ENCODE data around the gene CAPN1. TPM values are rescaled to one million over a fixed set of nuclear protein-coding genes. Genes with fewer than 3 reads are reported as not detected.

The CAPN1 gene
- total and polyA plus RNA-seq, 2 of the 4 experiments (the other 2 are of a cell fraction), result 110 to 182 TPM

- no peak overlapping the region for H3K27ac ChIP-seq (ENCODE audit: insufficient read depth, low read length)
- no peak overlapping the region for H2BK15ac ChIP-seq (ENCODE audit: low read depth, low read length)
- no peaks in the 10 kb centered on the region for H3K9me3 ChIP-seq (ENCODE audit: control insufficient read depth, insufficient read depth, low read length)
- H2AK9ac ChIP-seq (replicated peaks; ENCODE audit: low read depth, low read length, poor library complexity), result no peak overlapping the region
- CTCF ChIA-PET, result no interaction called here
- POLR2A ChIA-PET (ENCODE audit: unreplicated experiment), result no interaction called here
- intact Hi-C loops (cut with micrococcal nuclease), result no loop called here
- H2BK120ac ChIP-seq (ENCODE audit: low read depth, low read length), result no peak overlapping the region
- H2AFZ ChIP-seq (replicated peaks; ENCODE audit: low read length, poor library complexity), result no peak overlapping the region
- H3K4me1 ChIP-seq (ENCODE audit: control insufficient read depth, insufficient read depth, low read length), result peaks cover 10% of the 10 kb centered on the region
- no peak overlapping the region for H3K23ac ChIP-seq (ENCODE audit: low read depth, low read length)
- no peak overlapping the region for H3K4ac ChIP-seq (ENCODE audit: low read depth, low read length)
- H3K4me2 ChIP-seq (ENCODE audit: low read depth, low read length), result no peak overlapping the region
- no peaks in the 10 kb centered on the region for H3K79me1 ChIP-seq (ENCODE audit: low read depth in 1 of 2, low read length in 2 of 2)
- no peak overlapping the region for H2AK5ac ChIP-seq (ENCODE audit: low read depth, low read length)
- H3K4me3 ChIP-seq (ENCODE audit: insufficient read depth, low read depth, low read length), result no peak overlapping the region
- no CpG with 5 or more reads among the region's 3 CpGs for WGBS, 2 experiments (ENCODE audit: extremely low coverage in 2 of 2, insufficient read length in 1 of 2)
- no peak overlapping the region for H4K5ac ChIP-seq (ENCODE audit: low read depth, low read length)
- in situ Hi-C loops (cut with MboI; ENCODE audit: low sequenced_read_pairs), result no loop called here
- ATAC-seq (ENCODE audit: low read depth) (no peak), DNase-seq (no peak)
- no peak overlapping the region for H2BK5ac ChIP-seq (ENCODE audit: low read depth, low read length, poor library complexity, severe bottlenecking)
- peaks cover 10% of the 10 kb centered on the region; the same call in 1 of the 2 replicates for H3K9me1 ChIP-seq (ENCODE audit: insufficient read depth, low read length)
- no peaks in the 10 kb centered on the region for H3K27me3 ChIP-seq (ENCODE audit: control insufficient read depth, insufficient read depth, low read length)
- no peak for TF ChIP-seq MAFK (IDR thresholded peaks at IDR 0.05; ENCODE audit: low read depth, low read length)
- H3K14ac ChIP-seq (replicated peaks; ENCODE audit: low read depth, low read length), result no peak overlapping the region
- H3K9ac ChIP-seq (ENCODE audit: low read depth, low read length), result no peak overlapping the region
- H3K18ac ChIP-seq (ENCODE audit: low read depth, low read length), result no peak overlapping the region
- no peaks in the 10 kb centered on the region for H4K20me1 ChIP-seq (ENCODE audit: insufficient read depth, low read length)
- no peak overlapping the region for H3K56ac ChIP-seq (ENCODE audit: extremely low read depth, insufficient read depth, low read length)
- no peak overlapping the region for H2BK20ac ChIP-seq (ENCODE audit: low read depth, low read length)
- H4K8ac ChIP-seq (ENCODE audit: low read depth in 2 of 2, low read length in 2 of 2), result no peak overlapping the region
- H3K36me3 ChIP-seq (ENCODE audit: control insufficient read depth, insufficient read depth, low read length), result no peaks in the 10 kb centered on the region
- dilution Hi-C loops (cut with HindIII; ENCODE audit: low sequenced_read_pairs, unreplicated experiment), result no loop called here
- no peak overlapping the region for H4K91ac ChIP-seq (ENCODE audit: insufficient read depth, low read depth, low read length)
- no TSS peak for BruUV-seq (replicated peaks)
These were observed 14.1 kb upstream of the CAPN1 start for GRCh38 chr11:65167656-65168055.
